Chondrocyte (in vitro differentiated cells): Measurements from ENCODE around the gene ALK. TPM values are rescaled to one million over a fixed set of nuclear protein-coding genes. Genes with fewer than 3 reads are reported as not detected.

Experiments used
- DNase-seq: peaks from one replicate; pipeline ENCODE4 v3.0.0; 2021; ENCODE audit warnings: mixed read lengths, low spot score
- H3K27ac Mint-ChIP-seq: one replicate; pipeline ENCODE4 v1.8.0; 2021; ENCODE audit warnings: mild to moderate bottlenecking, moderate library complexity, mixed read lengths; ENCODE audit not compliant: unreplicated experiment
- H3K27me3 Mint-ChIP-seq: 2 replicates; pipeline ENCODE4 v1.8.0; 2021; ENCODE audit warnings: low read depth, mixed read lengths
- H3K36me3 Mint-ChIP-seq: 2 replicates; pipeline ENCODE4 v1.8.0; 2021; ENCODE audit warnings: low read depth, mixed read lengths
- H3K4me1 Mint-ChIP-seq: 2 replicates; pipeline ENCODE4 v1.8.0; 2021; ENCODE audit warnings: low read depth, mild to moderate bottlenecking, mixed read lengths
- H3K4me3 Mint-ChIP-seq: one replicate; pipeline ENCODE4 v1.8.0; 2021; ENCODE audit warnings: mild to moderate bottlenecking, moderate library complexity, mixed read lengths; ENCODE audit not compliant: unreplicated experiment
- H3K9me3 Mint-ChIP-seq: 2 replicates; pipeline ENCODE4 v1.8.0; 2021; ENCODE audit warnings: low read depth, mixed read lengths
- CTCF ChIP-seq: fragments of 200-600 bp; sonication (generic); IDR thresholded peaks from 2 replicates; pipeline ENCODE4 v1.5.0; 2021; ENCODE audit warnings: antibody characterized with exemption, mild to moderate bottlenecking, moderate library complexity
- total RNA-seq: library from RNA; stranded (reverse); gene quantifications from 3 replicates; pipeline ENCODE4 v1.2.1, GENCODE V29; 2021

The ALK gene
- total RNA-seq, 1 donor from 2014 or later, result 0.07 TPM

DNA sequence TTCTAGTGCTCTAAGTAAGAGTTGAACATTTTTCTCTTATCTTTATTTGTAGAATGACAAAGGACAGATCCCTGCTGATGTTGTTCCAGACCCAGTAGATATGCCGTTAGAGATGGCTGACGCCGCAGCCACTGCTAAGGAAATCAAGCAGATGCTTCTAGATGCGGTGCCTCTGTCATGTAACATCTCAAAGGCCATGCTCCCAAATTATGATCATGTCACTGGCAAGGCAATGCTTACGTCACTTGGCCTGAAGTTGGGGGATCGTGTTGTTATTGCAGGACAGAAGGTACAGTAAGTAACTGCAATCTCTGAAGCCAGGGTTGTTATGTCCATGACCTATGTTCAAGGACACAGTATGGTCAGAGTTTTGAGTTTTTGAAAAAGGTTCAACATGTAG is 777.7 kb downstream of the ALK start:
- TF ChIP-seq CTCF, result no peak
- Mint-ChIP-seq H3K4me3 (no peak overlapping the region), H3K4me1 (no peaks in the 10 kb centered on the region), H3K9me3 (peaks cover 7% of the 10 kb centered on the region), H3K27me3 (no peaks in the 10 kb centered on the region), H3K36me3 (peaks cover 28% of the 10 kb centered on the region), H3K27ac (no peak overlapping the region)
- no peak for DNase-seq

Other genes with a start within 250 kb of the ALK start
- gene YPEL5, start 225.4 kb upstream of the ALK start, total RNA-seq, result 75.3 to 93.3 TPM (median 82.8 TPM) in 3 replicates